NCI-H446 (cell line): ENCODE data around the gene HMOX1.
"Not testable (repeated sequence)": the region's sequence is repeated elsewhere in the genome, so short reads cannot be mapped to it uniquely, and the experiment has no call there.

ENCODE experiments used
- DNase-seq, 2 experiments: peaks; one replicate each; lab custom pipeline; 2025; lab: John Stamatoyannopoulos, UW

Gene HMOX1

DNA sequence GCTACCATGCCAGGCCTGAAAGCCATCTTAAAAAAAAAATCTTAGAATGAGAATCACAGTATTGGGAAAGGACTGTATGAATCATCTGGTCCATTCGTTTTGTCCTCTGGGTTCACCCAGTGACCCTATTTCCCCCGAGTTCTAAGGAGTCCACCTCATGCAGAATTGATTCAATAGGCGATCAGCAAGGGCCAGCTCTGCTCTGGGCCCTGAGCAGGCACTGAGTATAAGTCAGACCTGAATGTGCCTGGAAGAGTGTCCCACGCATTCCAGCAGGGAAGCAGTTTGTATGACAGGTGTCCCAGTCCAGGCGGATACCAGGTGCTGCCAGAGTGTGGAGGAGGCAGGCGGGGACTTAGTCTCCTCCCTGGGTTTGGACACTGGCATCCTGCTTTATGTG is 883 bp upstream of the HMOX1 start:
- no peak for DNase-seq

DNA sequence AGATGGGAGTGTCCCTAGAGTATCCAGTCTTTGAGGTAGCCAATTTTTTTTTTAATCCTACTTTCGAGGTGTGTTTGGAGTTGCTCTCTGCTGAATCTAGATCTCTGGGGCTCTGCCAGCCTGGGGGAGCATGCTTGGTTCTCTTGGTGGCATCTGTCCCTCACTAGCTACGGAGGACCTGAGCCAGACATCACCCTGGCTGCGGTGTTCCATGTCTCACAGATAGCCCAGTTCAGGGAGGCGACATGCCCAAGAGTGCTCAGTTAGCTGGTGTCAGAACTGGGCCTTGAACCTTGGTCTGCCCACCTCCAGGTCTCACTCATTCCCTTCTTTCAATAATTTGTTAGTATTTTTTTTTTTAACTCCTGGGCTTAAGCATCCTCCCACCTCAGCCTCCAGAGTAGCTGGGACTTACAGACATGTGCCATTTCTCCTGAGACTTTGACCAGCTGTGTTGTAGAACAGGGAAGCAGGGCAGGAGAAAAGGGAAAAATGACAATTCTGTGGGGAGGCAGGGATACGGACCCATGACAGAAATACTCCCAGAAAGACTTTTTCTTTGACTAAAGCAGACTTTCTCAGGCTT is 621 bp downstream of the HMOX1 start:
- no peak for DNase-seq

DNA sequence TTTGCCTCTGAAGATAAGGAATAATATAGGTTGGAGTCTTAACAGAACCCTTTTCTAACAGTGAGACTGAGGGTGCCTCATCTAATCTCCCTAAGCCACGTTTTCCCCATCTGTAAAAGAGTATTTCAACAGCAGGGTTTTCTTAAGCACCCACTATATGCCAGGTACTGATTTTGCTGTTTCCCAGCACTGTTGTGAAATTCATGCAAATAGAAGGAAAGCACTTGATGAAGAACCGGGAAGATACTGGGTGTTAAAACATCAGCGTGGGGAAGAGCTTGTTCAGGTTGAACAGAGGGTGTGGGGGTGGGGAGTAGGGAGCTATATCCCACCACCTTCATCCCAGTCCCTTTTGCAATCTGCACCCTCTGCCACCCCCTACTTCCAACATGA is 2.8 kb downstream of the HMOX1 start:
- no peak for DNase-seq

DNA sequence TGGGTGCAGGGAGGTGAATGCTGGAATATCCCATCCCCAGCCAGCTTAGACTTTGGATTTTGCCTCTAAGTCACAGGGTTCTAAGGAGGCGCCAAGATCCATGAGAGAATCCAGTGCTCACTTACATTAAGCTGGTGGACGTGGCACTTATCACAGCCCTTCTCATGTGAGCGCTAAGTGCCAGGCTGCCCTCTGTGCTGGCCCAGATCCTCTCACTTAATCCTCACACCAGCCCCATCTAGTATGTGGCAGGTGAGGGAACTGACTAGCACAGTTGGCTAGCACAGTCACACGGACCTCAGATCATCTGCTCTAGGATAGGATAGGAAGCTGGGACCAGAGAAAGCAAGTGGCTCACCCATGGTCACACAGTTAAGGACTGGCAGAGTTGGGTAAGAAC is 3.6 kb downstream of the HMOX1 start:
- DNase-seq = no peak

DNA sequence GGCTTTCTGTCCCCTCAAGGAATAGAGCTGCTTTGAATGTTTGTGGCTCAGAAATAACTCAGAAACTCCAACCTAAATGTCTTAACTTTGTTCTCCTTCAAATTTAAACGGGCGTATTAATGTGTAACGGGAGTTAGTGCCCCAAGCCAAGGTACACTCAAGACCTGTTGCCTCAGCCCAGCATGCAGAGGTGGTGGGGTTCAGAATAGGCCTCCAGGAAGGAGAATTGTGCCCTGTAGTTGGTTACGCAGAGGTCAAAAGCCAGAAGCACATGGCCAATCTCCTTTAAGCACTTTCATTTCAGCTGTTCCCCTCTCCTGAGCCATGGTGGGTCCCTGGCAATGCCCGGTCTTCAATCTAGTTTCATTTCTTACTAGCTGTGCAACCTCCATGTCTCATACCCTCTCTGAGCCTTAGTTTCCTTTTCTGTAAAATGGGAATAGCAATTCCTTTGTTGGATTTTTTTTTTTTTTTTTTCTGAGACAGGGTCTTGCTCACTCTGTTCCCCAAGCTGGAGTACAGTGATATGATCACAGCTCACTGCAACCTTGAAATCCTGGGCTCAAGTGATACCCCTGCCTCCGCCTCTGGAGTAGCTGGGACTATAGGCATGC is 4.2 kb downstream of the HMOX1 start:
- no peak for DNase-seq

DNA sequence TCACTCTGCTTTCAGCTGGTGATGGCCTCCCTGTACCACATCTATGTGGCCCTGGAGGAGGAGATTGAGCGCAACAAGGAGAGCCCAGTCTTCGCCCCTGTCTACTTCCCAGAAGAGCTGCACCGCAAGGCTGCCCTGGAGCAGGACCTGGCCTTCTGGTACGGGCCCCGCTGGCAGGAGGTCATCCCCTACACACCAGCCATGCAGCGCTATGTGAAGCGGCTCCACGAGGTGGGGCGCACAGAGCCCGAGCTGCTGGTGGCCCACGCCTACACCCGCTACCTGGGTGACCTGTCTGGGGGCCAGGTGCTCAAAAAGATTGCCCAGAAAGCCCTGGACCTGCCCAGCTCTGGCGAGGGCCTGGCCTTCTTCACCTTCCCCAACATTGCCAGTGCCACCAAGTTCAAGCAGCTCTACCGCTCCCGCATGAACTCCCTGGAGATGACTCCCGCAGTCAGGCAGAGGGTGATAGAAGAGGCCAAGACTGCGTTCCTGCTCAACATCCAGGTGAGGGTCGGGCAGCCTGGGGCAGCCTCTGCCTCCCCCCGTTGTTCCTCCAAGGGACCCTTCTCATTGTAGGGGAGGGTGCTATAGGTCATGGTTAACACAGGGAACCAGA is 5.9 kb downstream of the HMOX1 start:
- DNase-seq = no peak

DNA sequence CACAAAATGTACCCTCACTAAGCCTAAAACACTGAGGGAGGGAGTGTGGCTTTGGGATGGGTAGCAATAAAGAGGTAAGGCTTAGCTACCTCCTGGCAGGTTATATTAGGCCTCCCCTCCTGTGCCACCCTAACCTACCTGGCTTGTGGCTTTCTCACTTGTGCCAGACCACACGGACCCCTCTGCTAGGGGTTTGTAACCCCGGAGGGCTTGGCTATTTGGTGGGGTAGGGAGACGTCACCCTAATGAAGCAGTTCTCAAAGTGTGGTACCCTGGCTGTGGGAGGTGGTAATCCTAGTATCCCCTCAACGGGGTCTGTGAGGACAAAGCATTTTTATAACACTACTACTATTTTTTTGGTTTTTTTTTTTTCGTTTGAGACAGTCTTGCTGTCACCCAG is 10.0 kb downstream of the HMOX1 start:
- no peak for DNase-seq

DNA sequence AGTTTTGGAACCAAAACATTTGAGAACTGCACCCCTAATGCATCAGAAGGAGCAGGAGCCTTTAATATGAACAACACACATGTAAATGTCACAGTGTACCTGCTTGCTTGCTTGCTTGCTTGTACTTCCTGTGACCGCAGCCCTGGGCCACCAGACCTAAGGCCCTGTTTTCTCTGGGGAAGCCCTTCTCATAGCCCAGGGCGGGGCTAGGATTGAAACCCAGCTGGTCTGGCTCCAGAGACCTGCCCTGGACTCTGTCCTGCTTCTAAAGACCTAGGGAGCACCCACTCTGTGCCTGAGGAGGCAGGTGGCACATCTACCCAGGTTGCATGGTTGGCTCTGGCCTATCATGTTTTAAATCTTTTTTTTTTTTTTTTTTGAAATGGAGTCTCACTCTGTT is 11.5 kb downstream of the HMOX1 start:
- no peak for DNase-seq

DNA sequence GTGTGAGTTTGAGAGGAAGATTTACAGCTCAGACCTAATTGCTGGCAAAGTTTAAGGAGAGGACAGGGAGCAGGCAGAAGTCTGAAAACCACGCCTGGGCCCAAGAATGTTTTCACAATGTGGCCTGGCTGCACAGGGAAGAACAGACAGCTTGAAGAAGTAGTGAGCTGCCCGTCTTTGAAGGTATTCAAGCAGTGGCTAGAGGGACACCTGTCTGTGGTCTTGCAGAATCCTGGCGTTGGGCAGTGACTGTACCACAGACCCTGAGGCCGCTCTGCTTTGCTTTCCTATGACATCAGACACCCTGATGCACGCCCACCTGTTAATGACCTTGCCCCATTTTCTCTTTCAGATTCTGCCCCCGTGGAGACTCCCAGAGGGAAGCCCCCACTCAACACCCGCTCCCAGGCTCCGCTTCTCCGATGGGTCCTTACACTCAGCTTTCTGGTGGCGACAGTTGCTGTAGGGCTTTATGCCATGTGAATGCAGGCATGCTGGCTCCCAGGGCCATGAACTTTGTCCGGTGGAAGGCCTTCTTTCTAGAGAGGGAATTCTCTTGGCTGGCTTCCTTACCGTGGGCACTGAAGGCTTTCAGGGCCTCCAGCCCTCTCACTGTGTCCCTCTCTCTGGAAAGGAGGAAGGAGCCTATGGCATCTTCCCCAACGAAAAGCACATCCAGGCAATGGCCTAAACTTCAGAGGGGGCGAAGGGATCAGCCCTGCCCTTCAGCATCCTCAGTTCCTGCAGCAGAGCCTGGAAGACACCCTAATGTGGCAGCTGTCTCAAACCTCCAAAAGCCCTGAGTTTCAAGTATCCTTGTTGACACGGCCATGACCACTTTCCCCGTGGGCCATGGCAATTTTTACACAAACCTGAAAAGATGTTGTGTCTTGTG is 12.5 kb downstream of the HMOX1 start:
- DNase-seq = no peak

DNA sequence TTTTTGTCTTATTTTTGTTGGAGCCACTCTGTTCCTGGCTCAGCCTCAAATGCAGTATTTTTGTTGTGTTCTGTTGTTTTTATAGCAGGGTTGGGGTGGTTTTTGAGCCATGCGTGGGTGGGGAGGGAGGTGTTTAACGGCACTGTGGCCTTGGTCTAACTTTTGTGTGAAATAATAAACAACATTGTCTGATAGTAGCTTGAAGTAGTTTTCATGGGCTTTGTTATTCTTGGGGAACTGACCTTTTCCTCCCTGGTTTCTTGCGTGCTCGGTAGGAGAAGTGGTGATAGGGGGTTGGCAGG is 13.1 kb downstream of the HMOX1 start:
- no peak for DNase-seq

DNA sequence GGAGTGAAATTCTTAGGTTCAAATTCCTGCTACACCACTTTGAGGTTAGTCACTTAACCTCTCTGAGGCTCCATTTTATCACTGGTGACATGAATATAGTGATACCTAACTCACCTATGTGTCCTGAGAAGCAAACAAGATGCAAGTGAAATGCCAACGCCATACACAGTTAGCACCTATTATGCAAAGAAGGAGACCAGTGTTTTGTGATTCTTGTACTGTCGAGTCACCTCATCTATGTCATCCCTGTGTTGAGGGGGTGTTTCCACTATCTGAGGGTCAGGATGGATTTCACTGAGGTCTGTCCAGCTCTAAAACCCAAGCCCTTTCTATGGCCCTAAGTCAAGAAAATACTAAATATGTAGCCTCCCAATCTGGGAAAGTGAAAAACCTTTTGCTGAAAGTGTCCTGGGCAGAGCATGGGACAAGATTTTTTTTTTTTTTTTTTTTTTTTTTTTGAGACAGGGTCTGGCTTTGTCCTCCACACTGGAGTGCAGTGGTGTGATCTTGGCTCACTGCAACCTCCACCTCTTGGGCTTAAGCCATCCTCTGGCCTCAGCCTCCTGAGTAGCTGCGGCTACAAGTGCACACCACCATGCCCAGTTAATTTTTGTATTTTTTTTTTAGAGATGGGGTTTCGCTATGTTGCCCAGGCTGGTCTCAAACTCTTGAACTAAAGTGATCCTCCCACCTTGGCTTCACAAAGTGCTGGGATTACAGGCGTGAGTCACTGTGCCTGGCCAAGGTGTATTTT is 14.1 kb downstream of the HMOX1 start:
- DNase-seq = no peak

DNA sequence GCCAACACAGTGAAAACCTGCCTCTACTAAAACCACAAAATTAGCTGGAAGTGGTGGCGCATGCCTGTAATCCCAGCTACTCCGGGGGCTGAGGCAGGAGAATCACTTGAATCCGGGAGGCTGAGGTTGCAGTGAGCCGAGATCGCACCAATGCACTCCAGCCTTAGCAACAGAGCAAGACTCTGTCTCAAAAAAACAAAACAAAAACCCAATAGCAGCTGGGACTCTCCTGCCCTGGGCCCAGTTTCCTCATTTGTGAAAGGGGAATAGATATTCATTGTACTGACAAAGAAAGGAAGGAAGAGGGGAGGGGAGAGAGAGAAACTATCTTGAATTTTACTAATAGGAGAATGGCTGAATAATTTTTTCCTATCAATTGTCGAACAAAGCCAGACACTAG is 15.7 kb downstream of the HMOX1 start:
- not testable (repeated sequence) for DNase-seq

DNA sequence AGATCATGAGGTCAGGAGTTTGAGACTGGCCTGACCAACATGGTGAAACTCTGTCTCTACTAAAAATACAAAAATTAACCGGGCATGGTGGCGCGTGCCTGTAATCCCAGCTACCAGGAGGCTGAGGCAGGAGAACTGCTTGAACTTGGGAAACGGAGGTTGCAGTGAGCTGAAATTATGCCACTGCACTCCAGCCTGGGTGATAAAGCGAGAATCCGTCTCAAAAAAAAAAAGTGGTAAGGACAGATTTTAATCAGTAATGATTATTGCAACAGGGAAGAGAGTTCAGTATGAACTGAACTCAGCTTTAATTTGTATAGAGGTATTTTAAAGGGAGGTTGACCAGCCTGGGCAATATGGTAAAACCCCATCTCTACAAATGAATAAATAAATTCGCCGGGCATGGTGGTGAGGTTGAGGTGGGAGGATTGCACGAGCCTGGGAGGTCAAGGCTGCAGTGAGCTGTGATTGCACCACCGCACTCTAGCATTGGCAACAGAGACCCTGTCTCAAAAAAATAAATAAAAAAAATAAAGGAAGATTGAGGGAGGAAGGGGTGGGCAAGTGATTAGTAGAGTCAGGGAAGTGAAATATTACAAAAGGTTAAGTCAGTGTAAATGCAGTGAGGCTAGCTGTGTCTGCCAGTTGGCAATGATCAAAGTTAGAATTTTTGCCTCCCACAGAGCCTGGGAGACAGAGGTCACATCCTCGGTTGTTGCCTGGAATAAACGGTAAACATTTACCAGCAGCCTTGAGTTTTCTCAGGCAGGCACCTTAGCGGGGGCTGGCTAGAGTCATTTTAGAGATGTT is 16.4 kb downstream of the HMOX1 start:
- no peak for DNase-seq

DNA sequence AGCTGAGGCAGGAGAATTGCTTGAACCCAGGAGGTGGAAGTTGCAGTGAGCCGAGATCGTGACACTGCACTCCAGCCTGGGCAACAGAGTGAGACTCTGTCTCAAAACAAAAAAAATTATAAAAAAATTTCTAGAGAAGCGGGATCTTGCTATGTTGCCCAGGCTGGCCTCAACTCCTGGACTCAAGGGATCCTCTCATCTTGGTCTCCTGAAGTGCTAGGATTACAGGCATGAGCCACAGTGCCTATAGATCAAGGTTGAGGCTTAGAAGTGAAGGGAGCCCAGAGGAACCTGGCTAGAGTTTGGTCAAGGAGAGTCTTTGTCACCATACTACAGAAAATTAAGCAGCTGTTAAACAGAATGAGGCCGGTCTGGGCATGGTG is 17.7 kb downstream of the HMOX1 start:
- DNase-seq = no peak

DNA sequence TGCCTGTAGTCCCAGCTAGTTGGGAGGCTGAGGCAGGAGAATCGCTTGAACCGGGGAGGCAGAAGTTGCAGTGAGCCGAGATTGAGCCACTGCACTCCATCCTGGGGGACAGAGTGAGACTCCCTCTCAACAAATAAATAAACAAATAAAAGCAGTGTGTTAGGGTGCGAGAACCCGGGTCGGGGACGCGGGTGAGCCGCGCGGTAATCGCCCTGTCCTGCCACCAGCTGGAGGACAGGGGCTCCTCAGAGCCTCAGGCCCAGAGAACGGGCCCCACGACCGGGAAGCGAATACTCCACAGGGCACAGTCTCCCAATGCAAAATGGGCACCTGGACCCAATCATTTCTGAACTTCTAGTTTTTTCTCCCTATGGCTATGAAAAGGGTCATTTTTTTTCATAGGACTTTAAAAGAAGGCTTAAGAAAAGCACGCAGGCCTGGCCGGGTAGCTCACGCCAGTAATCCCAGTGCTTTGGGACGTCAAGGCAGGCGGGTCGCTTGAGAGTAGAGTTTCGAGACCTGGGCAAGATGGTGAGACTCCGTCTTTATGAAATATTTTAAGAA is 18.3 kb downstream of the HMOX1 start:
- DNase-seq = no peak

DNA sequence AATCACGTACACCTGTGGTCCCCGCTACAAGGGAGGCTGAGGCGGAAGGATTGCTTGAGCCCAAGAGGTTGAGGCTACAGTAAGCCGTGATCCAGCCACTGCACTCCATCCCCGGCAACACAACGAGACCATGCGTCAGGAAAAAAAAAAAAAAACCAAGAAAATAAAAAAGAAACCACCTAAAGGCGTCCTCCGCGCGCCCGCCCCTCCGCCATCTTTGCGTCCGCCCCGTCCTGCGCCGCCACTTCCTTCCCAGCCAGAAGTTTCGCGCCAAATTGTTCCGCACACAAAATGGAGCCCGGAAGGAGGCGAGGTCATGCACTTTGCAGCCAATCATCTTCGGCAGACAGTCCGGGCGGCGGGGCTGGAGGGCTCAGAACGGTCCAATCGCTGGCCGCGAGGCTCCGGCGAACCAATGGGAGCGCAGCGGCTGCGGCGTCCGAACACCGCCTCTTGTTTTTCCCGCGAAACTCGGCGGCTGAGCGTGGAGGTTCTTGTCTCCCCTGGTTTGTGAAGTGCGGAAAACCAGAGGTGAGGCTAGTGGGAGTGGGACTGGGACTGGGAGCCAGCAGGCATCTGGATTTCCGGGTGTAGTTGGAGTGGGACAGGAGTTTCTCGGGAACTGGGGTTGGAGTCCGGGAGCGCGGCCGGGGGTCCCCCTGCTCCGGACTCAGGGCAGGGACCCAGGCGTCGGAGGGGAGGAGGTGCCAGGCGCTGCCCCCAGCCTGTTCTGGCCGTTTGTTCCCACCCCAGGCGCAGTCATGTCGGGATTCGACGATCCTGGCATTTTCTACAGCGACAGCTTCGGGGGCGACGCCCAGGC is 19.0 kb downstream of the HMOX1 start, which contains the start of gene MCM5:
TSS of gene MCM5 (plus strand) at position 463 of the 823 bp plus-strand sequence. CDS start at position 762, 299 bp downstream.
- peak; percentile 86 to 97 for DNase-seq

DNA sequence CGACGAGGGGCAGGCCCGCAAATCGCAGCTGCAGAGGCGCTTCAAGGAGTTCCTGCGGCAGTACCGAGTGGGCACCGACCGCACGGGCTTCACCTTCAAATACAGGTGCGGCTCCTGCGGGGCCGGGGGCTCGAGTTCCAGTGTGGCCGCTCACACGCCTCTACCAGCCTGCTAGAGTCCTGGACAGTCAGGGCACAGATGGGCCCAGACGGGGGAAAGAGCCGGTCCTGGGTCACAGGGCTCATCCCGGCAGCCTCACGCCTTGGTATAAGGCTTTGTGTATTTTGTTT is 19.6 kb downstream of the HMOX1 start:
- no peak for DNase-seq

DNA sequence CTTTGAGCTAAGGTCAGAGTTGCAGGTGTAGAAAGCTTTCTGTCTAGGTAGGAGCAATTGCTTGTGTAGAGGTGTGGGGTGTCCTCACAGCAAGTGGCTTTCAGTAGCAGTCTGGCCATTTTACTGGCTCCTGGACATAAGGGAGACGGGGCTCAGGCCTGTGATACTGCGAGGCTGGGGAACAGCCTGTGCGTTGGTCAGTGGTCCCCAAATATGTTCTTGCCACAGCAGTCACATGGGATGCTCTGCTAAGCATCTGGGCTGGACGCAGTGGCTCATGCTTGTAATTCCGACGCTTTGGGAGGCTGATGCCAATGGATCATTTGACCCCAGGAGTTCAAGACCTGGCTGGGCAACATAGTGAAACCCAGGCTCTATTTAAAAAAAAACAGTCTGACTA is 21.0 kb downstream of the HMOX1 start:
- DNase-seq = no peak

DNA sequence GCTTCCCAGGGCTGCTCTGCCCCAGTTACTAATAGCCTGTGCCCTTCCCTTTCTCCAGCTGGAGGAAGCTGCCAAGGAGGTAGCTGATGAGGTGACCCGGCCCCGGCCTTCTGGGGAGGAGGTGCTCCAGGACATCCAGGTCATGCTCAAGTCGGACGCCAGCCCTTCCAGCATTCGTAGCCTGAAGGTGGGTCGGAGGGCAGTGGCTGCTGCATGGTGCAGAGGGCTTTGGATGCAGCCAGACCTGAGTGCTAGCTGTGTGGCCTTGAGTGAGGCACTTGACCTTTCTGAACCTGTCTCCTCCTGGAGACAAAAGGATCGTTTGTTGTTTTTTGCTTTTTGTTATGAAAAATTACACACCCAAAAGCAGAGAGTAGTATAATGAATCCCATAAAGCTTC is 22.5 kb downstream of the HMOX1 start:
- DNase-seq = no peak

DNA sequence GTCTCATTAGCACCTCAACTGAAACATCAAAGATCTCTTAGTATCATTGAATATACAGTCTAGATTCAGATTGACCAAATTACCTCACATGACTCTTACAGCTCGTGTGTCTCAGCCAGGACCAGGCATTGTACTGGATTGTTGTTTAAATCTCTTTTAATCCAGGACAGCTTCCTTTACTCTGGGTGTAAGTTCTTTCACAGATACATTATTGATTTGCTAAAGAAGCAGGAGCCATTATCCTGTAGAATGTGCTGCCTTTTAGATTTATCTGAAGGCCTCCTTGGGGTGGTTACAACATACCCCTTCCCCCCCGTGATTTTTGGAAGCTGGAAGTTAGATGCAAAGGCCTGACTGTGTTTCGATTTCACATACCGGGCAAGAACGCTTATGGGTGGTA is 23.3 kb downstream of the HMOX1 start:
- DNase-seq = no peak
